22Rv1 (cell line): ENCODE results near the gene PSMB11.

Source experiments
- ZFX ChIP-seq: fragments of 450-650 bp; IDR thresholded peaks from 2 replicates; pipeline ENCODE4 v1.6.1; 2017; ENCODE audit warnings: antibody characterized with exemption, borderline replicate concordance
- TF ChIP-seq, protein P1 (sequence below): fragments of 450-650 bp; IDR thresholded peaks from 2 replicates; pipeline ENCODE4 v1.5.1; 2017; ENCODE audit warnings: mild to moderate bottlenecking

DNA sequence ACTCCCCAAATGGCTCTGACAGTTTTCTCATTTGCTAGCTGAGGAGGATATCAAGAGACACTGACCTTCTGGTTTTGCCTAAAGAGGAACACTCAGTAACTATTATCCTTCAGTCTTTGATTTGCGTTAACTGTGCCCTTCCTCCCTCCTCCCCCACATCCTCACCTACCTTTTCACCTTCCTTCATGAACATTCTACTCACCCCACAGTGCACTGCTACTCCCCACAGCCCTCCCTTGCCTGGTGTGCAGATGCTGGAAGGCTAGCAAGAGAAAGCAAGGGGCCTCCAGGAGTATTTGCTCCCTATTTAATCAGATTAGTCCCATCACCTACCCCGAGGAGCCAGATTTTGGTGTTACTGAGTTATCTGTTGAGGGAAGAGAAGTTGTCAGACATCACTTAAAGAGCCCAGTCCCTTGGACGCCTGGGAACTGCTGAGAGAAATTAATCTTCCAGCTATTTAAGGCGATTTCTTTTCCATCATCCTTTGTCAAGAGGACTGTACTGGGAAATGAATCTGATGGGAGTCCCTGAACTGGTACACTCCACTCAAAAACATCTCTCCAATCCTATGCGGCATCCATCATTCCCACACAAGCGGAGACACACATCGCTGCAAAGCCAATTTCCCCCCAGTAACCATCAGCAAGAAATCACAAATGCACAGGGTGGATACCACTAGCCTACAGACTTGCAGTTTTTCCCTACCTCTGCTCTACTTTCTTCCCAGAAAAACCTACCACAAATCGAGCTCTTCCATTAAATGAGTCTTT, 18.8 kb upstream of the PSMB11 start:
- TF ChIP-seq, protein P1, sequence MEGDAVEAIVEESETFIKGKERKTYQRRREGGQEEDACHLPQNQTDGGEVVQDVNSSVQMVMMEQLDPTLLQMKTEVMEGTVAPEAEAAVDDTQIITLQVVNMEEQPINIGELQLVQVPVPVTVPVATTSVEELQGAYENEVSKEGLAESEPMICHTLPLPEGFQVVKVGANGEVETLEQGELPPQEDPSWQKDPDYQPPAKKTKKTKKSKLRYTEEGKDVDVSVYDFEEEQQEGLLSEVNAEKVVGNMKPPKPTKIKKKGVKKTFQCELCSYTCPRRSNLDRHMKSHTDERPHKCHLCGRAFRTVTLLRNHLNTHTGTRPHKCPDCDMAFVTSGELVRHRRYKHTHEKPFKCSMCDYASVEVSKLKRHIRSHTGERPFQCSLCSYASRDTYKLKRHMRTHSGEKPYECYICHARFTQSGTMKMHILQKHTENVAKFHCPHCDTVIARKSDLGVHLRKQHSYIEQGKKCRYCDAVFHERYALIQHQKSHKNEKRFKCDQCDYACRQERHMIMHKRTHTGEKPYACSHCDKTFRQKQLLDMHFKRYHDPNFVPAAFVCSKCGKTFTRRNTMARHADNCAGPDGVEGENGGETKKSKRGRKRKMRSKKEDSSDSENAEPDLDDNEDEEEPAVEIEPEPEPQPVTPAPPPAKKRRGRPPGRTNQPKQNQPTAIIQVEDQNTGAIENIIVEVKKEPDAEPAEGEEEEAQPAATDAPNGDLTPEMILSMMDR = no peak
- no peak for TF ChIP-seq ZFX
